Measurements from ENCODE around the gene KCNC1.

Gene KCNC1

DNA sequence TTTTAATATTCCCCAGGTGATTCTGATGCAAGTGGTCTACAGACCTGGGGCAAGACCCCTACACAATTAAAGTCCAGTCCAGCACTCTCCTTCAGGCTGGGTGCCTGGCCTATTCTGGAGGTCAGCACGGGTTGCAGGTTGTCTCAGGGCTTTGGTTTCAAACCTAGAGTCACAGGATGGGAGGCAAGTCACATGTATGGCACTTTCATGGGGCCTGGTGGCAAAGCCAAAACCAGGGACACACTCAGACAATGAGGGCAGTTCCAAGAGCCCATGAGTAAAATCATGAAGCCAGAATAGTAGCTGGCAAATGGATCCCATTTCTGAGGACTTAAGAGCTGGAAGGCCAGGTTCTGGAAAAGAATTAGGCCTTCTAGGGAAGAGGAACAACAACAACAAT is 96.6 kb downstream of the KCNC1 start:
- intact Hi-C loops (cut with DNase I): no loop called here
- no peak for DNase-seq

DNA sequence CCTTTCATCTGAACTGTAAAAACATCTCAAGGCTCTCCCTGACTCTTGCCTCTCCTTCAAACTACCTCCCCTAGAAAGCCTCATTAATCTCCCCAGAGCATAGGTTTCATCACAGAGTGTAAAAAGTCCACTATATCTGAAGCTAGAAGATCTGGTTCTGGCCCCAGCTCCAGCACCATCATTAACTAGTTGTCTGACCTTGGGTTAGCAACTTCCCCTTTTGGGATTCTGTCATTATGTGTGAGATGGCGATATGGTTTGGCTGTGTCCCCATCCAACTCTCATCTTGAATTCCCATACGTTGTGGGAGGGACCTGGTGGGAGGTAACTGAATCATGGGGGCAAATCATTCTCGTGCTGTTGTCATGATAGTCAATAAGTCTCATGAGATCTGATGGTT is 97.3 kb downstream of the KCNC1 start:
- DNase-seq: no peak
- intact Hi-C loops (cut with DNase I): no loop called here
